Astrocyte (in vitro differentiated cells and primary cell): ENCODE measurements around the gene ROR1.

Source experiments
- EZH2 ChIP-seq: IDR thresholded peaks from 2 replicates; pipeline ENCODE4 v1.6.1; 2012; ENCODE audit warnings: mild to moderate bottlenecking, low read length, inconsistent platforms; ENCODE audit not compliant: insufficient read depth
- TF ChIP-seq, protein P1 (sequence below): IDR thresholded peaks from 2 replicates; pipeline ENCODE4 v1.5.1; 2011; ENCODE audit warnings: low read depth, mild to moderate bottlenecking, inconsistent platforms, low read length, moderate library complexity; ENCODE audit not compliant: insufficient read depth

DNA sequence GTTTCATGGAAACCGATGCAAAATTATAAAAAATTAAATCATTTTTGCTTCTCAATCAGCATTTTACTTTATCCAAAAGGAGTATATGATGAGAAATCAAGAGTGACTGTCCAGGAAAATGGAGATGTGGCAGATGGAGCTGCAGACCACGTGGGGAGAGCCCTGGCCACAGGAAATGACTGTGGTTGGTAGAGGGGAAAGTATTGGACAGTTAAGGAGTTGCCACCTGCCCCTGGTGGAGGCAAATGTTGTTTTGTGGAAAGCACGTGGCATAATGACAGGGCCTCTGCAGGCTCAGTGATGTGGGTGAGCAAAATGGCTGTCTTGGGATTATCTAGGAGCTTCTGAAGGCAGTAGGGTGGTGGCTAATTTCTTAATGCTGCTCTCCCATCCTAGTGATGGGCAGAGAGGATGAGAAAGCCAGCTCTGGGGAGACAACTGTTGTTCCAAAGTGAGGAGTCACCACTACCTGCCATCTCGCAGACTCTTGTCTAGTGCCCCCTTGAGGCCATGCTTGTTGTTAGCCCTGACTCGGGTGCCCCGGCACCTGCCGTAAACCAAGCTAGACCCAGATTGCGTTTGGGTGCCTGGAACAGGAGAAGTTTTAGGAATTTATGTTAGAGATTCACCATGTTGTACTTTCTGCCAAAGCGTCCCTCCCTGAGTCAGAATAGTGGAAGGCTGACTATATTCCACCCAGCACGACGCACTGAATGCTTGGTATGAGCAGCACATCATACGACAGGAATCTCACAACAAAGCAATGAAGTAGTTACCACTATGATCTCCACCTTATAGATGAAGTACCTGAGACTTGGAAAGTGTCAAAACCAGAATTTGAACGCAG is 144.0 kb downstream of the ROR1 start:
- TF ChIP-seq, protein P1, sequence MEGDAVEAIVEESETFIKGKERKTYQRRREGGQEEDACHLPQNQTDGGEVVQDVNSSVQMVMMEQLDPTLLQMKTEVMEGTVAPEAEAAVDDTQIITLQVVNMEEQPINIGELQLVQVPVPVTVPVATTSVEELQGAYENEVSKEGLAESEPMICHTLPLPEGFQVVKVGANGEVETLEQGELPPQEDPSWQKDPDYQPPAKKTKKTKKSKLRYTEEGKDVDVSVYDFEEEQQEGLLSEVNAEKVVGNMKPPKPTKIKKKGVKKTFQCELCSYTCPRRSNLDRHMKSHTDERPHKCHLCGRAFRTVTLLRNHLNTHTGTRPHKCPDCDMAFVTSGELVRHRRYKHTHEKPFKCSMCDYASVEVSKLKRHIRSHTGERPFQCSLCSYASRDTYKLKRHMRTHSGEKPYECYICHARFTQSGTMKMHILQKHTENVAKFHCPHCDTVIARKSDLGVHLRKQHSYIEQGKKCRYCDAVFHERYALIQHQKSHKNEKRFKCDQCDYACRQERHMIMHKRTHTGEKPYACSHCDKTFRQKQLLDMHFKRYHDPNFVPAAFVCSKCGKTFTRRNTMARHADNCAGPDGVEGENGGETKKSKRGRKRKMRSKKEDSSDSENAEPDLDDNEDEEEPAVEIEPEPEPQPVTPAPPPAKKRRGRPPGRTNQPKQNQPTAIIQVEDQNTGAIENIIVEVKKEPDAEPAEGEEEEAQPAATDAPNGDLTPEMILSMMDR, result peak; percentile 31
- TF ChIP-seq EZH2, result no peak
